ENCODE results near the gene R3HCC1L.

R3HCC1L gene

GRCh38 chr10:98172073-98172472, 37.6 kb downstream of the R3HCC1L start:
- no peak for TF ChIP-seq ZBTB7A (IDR thresholded peaks at IDR 0.05; ENCODE audit: low read depth)
- TF ChIP-seq CEBPB (IDR thresholded peaks at IDR 0.05), result no peak
- no peak for TF ChIP-seq EP300 (IDR thresholded peaks at IDR 0.05; ENCODE audit: borderline replicate concordance)
- no peak for TF ChIP-seq REST (IDR thresholded peaks at IDR 0.05; ENCODE audit: low read depth)
- TF ChIP-seq EGR1 (IDR thresholded peaks at IDR 0.05), result no peak
- TF ChIP-seq TCF12 (IDR thresholded peaks at IDR 0.05; ENCODE audit: low read depth), result no peak
- no peak for TF ChIP-seq YY1 (IDR thresholded peaks at IDR 0.05; ENCODE audit: low read depth)
- TF ChIP-seq RAD21 (IDR thresholded peaks at IDR 0.05; ENCODE audit: low read depth), result no peak
- TF ChIP-seq TAF1 (IDR thresholded peaks at IDR 0.05; ENCODE audit: low read depth), result no peak
- no peak for TF ChIP-seq NFIC (IDR thresholded peaks at IDR 0.05)
- TF ChIP-seq TEAD4 (IDR thresholded peaks at IDR 0.05), result no peak
- TF ChIP-seq, protein P1, sequence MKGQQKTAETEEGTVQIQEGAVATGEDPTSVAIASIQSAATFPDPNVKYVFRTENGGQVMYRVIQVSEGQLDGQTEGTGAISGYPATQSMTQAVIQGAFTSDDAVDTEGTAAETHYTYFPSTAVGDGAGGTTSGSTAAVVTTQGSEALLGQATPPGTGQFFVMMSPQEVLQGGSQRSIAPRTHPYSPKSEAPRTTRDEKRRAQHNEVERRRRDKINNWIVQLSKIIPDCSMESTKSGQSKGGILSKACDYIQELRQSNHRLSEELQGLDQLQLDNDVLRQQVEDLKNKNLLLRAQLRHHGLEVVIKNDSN (IDR thresholded peaks at IDR 0.05), result no peak
- TF ChIP-seq FOXM1 (IDR thresholded peaks at IDR 0.05; ENCODE audit: borderline replicate concordance, low read depth), result no peak
- TF ChIP-seq MAX (IDR thresholded peaks at IDR 0.05), result no peak
- no peak for TF ChIP-seq CREB1 (IDR thresholded peaks at IDR 0.05; ENCODE audit: low read depth)

GRCh38 chr10:98172495-98172894, 38.0 kb downstream of the R3HCC1L start:
- TF ChIP-seq, protein P1 (IDR thresholded peaks at IDR 0.05), result no peak
- TF ChIP-seq EGR1 (IDR thresholded peaks at IDR 0.05) (no peak), TCF12 (IDR thresholded peaks at IDR 0.05; ENCODE audit: low read depth) (no peak), REST (IDR thresholded peaks at IDR 0.05; ENCODE audit: low read depth) (no peak), CREB1 (IDR thresholded peaks at IDR 0.05; ENCODE audit: low read depth) (no peak), MAX (IDR thresholded peaks at IDR 0.05) (no peak), RAD21 (IDR thresholded peaks at IDR 0.05; ENCODE audit: low read depth) (no peak), YY1 (IDR thresholded peaks at IDR 0.05; ENCODE audit: low read depth) (no peak), TAF1 (IDR thresholded peaks at IDR 0.05; ENCODE audit: low read depth) (no peak), CEBPB (IDR thresholded peaks at IDR 0.05) (no peak), NFIC (IDR thresholded peaks at IDR 0.05) (no peak)

GRCh38 chr10:98173260-98173659, 38.8 kb downstream of the R3HCC1L start:
- TF ChIP-seq REST (IDR thresholded peaks at IDR 0.05; ENCODE audit: low read depth) (no peak), TAF1 (IDR thresholded peaks at IDR 0.05; ENCODE audit: low read depth) (no peak), CREB1 (IDR thresholded peaks at IDR 0.05; ENCODE audit: low read depth) (no peak), RAD21 (IDR thresholded peaks at IDR 0.05; ENCODE audit: low read depth) (no peak), NFIC (IDR thresholded peaks at IDR 0.05) (no peak), CEBPB (IDR thresholded peaks at IDR 0.05) (no peak), MAX (IDR thresholded peaks at IDR 0.05) (no peak), TEAD4 (IDR thresholded peaks at IDR 0.05) (no peak), EGR1 (IDR thresholded peaks at IDR 0.05) (no peak), FOXM1 (IDR thresholded peaks at IDR 0.05; ENCODE audit: borderline replicate concordance, low read depth) (no peak), YY1 (IDR thresholded peaks at IDR 0.05; ENCODE audit: low read depth) (no peak), ZBTB7A (IDR thresholded peaks at IDR 0.05; ENCODE audit: low read depth) (no peak), EP300 (IDR thresholded peaks at IDR 0.05; ENCODE audit: borderline replicate concordance) (no peak), TCF12 (IDR thresholded peaks at IDR 0.05; ENCODE audit: low read depth) (no peak)
- TF ChIP-seq, protein P1 (IDR thresholded peaks at IDR 0.05), result no peak

- TF ChIP-seq EGR1 (IDR thresholded peaks at IDR 0.05) (no peak), ZBTB7A (IDR thresholded peaks at IDR 0.05; ENCODE audit: low read depth) (no peak), NFIC (IDR thresholded peaks at IDR 0.05) (no peak), MAX (IDR thresholded peaks at IDR 0.05) (no peak), RAD21 (IDR thresholded peaks at IDR 0.05; ENCODE audit: low read depth) (no peak), FOXM1 (IDR thresholded peaks at IDR 0.05; ENCODE audit: borderline replicate concordance, low read depth) (no peak), TCF12 (IDR thresholded peaks at IDR 0.05; ENCODE audit: low read depth) (no peak), TAF1 (IDR thresholded peaks at IDR 0.05; ENCODE audit: low read depth) (no peak), TEAD4 (IDR thresholded peaks at IDR 0.05) (no peak), CEBPB (IDR thresholded peaks at IDR 0.05) (no peak)
- TF ChIP-seq, protein P1 (IDR thresholded peaks at IDR 0.05), result no peak
Observed at GRCh38 chr10:98186681-98187080, 52.2 kb downstream of the R3HCC1L start.
